VCaP (cell line): ENCODE measurements around the gene SLC31A1.
A peak's percentile ranks its signal among the peaks of the same experiment; 100 is the strongest.

ENCODE experiments used
- H3K27ac ChIP-seq: fragments of 450-650 bp; 2 replicates; pipeline ENCODE4 v1.5.1; 2017
- CTCF ChIP-seq: fragments of 450-650 bp; conservative IDR thresholded peaks from 2 replicates; pipeline ENCODE4 v1.5.1; 2017; ENCODE audit warnings: mild to moderate bottlenecking, moderate library complexity

Gene SLC31A1

GRCh38 chr9:113221003-113221799 is at the start of gene SLC31A1, which contains the start of gene FKBP15:
TSS of gene SLC31A1 (plus strand) at chr9:113221544. CDS start at chr9:113256149, 34,605 bp downstream.
TSS of gene FKBP15 (minus strand) at chr9:113221277. CDS start at chr9:113221243, 34 bp downstream.
- no peak for TF ChIP-seq CTCF
- H3K27ac ChIP-seq: peak within 1 kb of the TSS; percentile 83

- no peak overlapping the region; the same call in 1 of the 2 replicates for H3K27ac ChIP-seq
- TF ChIP-seq CTCF: no peak
These were observed 48.0 kb upstream of the SLC31A1 start for GRCh38 chr9:113173341-113173740.

- H3K27ac ChIP-seq: no peak overlapping the region
- no peak for TF ChIP-seq CTCF
These were observed 44.5 kb upstream of the SLC31A1 start for GRCh38 chr9:113176803-113177202.

GRCh38 chr9:113177251-113177650 is 44.1 kb upstream of the SLC31A1 start:
- TF ChIP-seq CTCF: no peak
- no peak overlapping the region for H3K27ac ChIP-seq

GRCh38 chr9:113178087-113178486 is 43.3 kb upstream of the SLC31A1 start:
- no peak overlapping the region for H3K27ac ChIP-seq
- no peak for TF ChIP-seq CTCF

GRCh38 chr9:113179839-113180238 is 41.5 kb upstream of the SLC31A1 start:
- H3K27ac ChIP-seq: no peak overlapping the region
- TF ChIP-seq CTCF: no peak

- no peak overlapping the region for H3K27ac ChIP-seq
- no peak for TF ChIP-seq CTCF
These were observed 40.2 kb upstream of the SLC31A1 start for GRCh38 chr9:113181165-113181564.
